ENCODE measurements around the gene KDM2B.

GRCh38 chr12:121613462-121613861 is 32.6 kb upstream of the KDM2B start:
- TF ChIP-seq CTCF (IDR thresholded peaks at IDR 0.05; ENCODE audit: low read depth, low read length) (no peak), EZH2phosphoT487 (IDR thresholded peaks at IDR 0.05; ENCODE audit: low read depth) (no peak)

Data from OCI-LY3 (cell line).